ENCODE results near the gene ZNF556. TPM values are rescaled to one million over a fixed set of nuclear protein-coding genes. Genes with fewer than 3 reads are reported as not detected.

ZNF556 gene
- total and polyA plus RNA-seq, 10 of the 15 experiments (the other 5 are each of a cell fraction or from before 2014, with no cell fraction given): not detected

DNA sequence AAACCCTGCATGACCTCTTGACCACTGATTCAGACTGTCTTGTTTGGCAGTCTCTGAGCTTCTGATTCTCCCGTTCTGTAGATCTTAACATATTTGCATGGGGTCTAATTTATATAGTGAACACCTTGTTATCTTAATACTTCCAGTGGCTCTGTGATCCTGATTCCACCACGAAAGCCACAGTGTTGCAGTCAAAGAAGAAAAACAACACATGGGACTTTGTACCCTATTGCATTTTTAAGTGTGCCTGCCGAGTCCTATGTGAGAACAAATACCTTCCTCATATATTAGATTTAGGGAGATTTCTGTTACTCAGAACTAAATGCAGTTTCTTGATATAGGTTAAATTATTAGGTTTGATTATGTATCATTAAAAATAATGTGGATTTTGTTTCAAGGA lies 12.3 kb upstream of the ZNF556 start:
- no peaks in the 10 kb centered on the region for H3K79me2 ChIP-seq (ENCODE audit: control insufficient read depth, insufficient read depth, low read length)
- in situ Hi-C loops (cut with MboI) (no loop called here), intact Hi-C loops (cut with micrococcal nuclease; ENCODE audit: unreplicated experiment) (no loop called here)
- CTCF ChIA-PET: no interaction called here
- H3K4me3 ChIP-seq: no peak overlapping the region
- H3K9me3 ChIP-seq (replicated peaks; ENCODE audit: control insufficient read depth, insufficient read depth, low read length): peaks cover 40% of the 10 kb centered on the region
- TF ChIP-seq NR2F1 (conservative IDR thresholded peaks at IDR 0.05) (no peak), MYC (IDR thresholded peaks at IDR 0.05; ENCODE audit: insufficient read depth, insufficient read length, insufficient replicate concordance, low read length, severe bottlenecking) (no peak), FOXK2 (IDR thresholded peaks at IDR 0.05) (no peak), STAT3 (IDR thresholded peaks at IDR 0.05; ENCODE audit: low read depth, low read length) (no peak)
- RAD21 ChIA-PET (ENCODE audit: unreplicated experiment): interaction anchor here (1.0 kb wide), 1 partner anchor 27 kb away, joined by 3 read pairs; no protein-coding TSS in a partner anchor
- FAIRE-seq (no peak), ATAC-seq (no peak), DNase-seq (ENCODE audit: low read depth, low spot score) (no peak)
- 75% methylated on average over 3 of the region's 3 CpGs for WGBS (ENCODE audit: insufficient coverage, insufficient replicate concordance, low lambda C conversion rate, missing lambda C conversion rate)
- no peaks in the 10 kb centered on the region for H4K20me1 ChIP-seq (ENCODE audit: control insufficient read depth, insufficient read depth)
- H3K9ac ChIP-seq (ENCODE audit: control insufficient read depth, insufficient read depth, low read length): no peak overlapping the region
- H3K27me3 ChIP-seq (replicated peaks in 1 of 2; ENCODE audit: control insufficient read depth in 2 of 2, insufficient read depth in 2 of 2, low read length in 1 of 2): no peaks in the 10 kb centered on the region
- H3K36me3 ChIP-seq (ENCODE audit: control insufficient read depth in 2 of 2, insufficient read depth in 2 of 2, low read length in 1 of 2): peaks cover 6 to 13% of the 10 kb centered on the region in 2 experiments
- H2AFZ ChIP-seq (ENCODE audit: control insufficient read depth, low read depth, low read length): no peak overlapping the region
- POLR2A ChIA-PET: no interaction called here
- no peak overlapping the region for H3K27ac ChIP-seq (ENCODE audit: control insufficient read depth, insufficient read depth)
- H3K4me1 ChIP-seq (ENCODE audit: control insufficient read depth, insufficient read depth, low read length): no peaks in the 10 kb centered on the region
- SMC1A ChIA-PET (ENCODE audit: uncharacterized antibody, unreplicated experiment): no interaction called here
- no TSS peak for BruUV-seq (replicated peaks)
- no peak overlapping the region for H3K4me2 ChIP-seq (ENCODE audit: control insufficient read depth, insufficient read depth)

DNA sequence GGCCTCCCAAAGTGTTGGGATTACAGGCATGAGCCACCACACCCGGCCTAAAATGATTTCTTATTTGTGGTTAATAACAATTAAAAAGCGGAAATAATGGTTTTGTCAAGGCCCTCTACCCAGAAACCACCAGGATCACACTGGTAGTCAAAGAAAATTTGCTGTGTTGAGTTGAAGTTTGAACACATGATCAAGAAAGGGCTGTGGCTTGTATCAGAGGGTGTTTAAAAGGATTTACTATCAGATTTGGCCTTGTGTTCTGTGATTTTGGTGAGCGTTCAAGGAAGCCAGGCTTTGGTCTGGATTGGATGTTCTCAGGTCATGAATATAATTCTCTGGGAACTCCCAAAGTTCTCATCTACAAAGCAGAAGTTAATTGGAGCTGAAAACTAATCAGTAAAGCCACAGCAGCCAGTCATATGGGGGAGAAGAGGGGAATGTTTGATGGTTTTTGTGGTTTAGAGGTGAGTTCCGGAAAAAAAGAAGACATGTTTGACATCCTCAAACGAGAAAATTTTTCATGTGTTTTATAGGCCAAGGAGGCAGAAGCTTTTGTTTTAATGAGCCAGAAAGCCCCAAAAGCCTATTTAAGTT lies 10.6 kb upstream of the ZNF556 start:
- H3K9me3 ChIP-seq (replicated peaks; ENCODE audit: control insufficient read depth, insufficient read depth, low read length): peaks cover 33% of the 10 kb centered on the region
- CTCF ChIA-PET: interaction anchor here (0.7 kb wide), 1 partner anchor 30 kb away, joined by 3 read pairs; no protein-coding TSS in a partner anchor
- 51% methylated on average over 5 of the region's 5 CpGs for WGBS (ENCODE audit: insufficient coverage, insufficient replicate concordance, low lambda C conversion rate, missing lambda C conversion rate)
- no peaks in the 10 kb centered on the region for H4K20me1 ChIP-seq (ENCODE audit: control insufficient read depth, insufficient read depth)
- DNase-seq (ENCODE audit: low read depth, low spot score): peak; percentile 49
- no peaks in the 10 kb centered on the region for H3K79me2 ChIP-seq (ENCODE audit: control insufficient read depth, insufficient read depth, low read length)
- H3K9ac ChIP-seq (ENCODE audit: control insufficient read depth, insufficient read depth, low read length): no peak overlapping the region
- H3K4me2 ChIP-seq (ENCODE audit: control insufficient read depth, insufficient read depth): no peak overlapping the region
- no peak overlapping the region; the same call in 1 of the 2 replicates for H2AFZ ChIP-seq (ENCODE audit: control insufficient read depth, low read depth, low read length)
- H3K27ac ChIP-seq (ENCODE audit: control insufficient read depth, insufficient read depth): no peak overlapping the region
- RAD21 ChIA-PET (ENCODE audit: unreplicated experiment): no interaction called here
- SMC1A ChIA-PET (ENCODE audit: uncharacterized antibody, unreplicated experiment): interaction anchor here (1.0 to 1.4 kb wide), 2 partner anchors 26 to 28 kb away, joined by 3 read pairs; no protein-coding TSS in a partner anchor
- FAIRE-seq: peak; percentile 35
- no peaks in the 10 kb centered on the region for H3K4me1 ChIP-seq (ENCODE audit: control insufficient read depth, insufficient read depth, low read length)
- H3K4me3 ChIP-seq: no peak overlapping the region
- no TSS peak for BruUV-seq (replicated peaks)
- no peaks in the 10 kb centered on the region for H3K27me3 ChIP-seq (replicated peaks in 1 of 2; ENCODE audit: control insufficient read depth in 2 of 2, insufficient read depth in 2 of 2, low read length in 1 of 2)
- intact Hi-C loops (cut with micrococcal nuclease; ENCODE audit: unreplicated experiment) (no loop called here), in situ Hi-C loops (cut with MboI) (no loop called here)
- POLR2A ChIA-PET: no interaction called here
- peaks cover 6 to 10% of the 10 kb centered on the region in 2 experiments for H3K36me3 ChIP-seq (ENCODE audit: control insufficient read depth in 2 of 2, insufficient read depth in 2 of 2, low read length in 1 of 2)
- peak; percentile 46 for ATAC-seq
- TF ChIP-seq NR2C2 (IDR thresholded peaks at IDR 0.05; ENCODE audit: borderline replicate concordance, control insufficient read depth, insufficient read length, low read depth) (no peak), TARDBP (IDR thresholded peaks at IDR 0.05; ENCODE audit: borderline replicate concordance) (no peak), JUNB (IDR thresholded peaks at IDR 0.05) (no peak), PML (IDR thresholded peaks at IDR 0.05; ENCODE audit: low read length) (no peak), ZNF24 (IDR thresholded peaks at IDR 0.05) (no peak), RAD21 (IDR thresholded peaks at IDR 0.05; ENCODE audit: insufficient read depth, low read depth, low read length) (no peak), HSF1 (IDR thresholded peaks at IDR 0.05; ENCODE audit: low read depth, low read length) (no peak), KLF5 (IDR thresholded peaks at IDR 0.05; ENCODE audit: partially characterized antibody) (no peak), IKZF1 (conservative IDR thresholded peaks at IDR 0.05) (peak; percentile 54), CREM (IDR thresholded peaks at IDR 0.05; ENCODE audit: low read depth) (no peak), SP1 (IDR thresholded peaks at IDR 0.05; ENCODE audit: low read depth, low read length) (no peak), RUNX3 (IDR thresholded peaks at IDR 0.05; ENCODE audit: low read length) (peak; percentile 78)
- TF ChIP-seq, protein P1, sequence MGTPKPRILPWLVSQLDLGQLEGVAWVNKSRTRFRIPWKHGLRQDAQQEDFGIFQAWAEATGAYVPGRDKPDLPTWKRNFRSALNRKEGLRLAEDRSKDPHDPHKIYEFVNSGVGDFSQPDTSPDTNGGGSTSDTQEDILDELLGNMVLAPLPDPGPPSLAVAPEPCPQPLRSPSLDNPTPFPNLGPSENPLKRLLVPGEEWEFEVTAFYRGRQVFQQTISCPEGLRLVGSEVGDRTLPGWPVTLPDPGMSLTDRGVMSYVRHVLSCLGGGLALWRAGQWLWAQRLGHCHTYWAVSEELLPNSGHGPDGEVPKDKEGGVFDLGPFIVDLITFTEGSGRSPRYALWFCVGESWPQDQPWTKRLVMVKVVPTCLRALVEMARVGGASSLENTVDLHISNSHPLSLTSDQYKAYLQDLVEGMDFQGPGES (IDR thresholded peaks at IDR 0.05): no peak

All from GM12878 (cell line).